Upper lobe of left lung (tissue), 6 donors: ENCODE measurements around the gene SLC44A4. TPM values are rescaled to one million over a fixed set of nuclear protein-coding genes. Genes with fewer than 3 reads are reported as not detected.
A peak's percentile ranks its signal among the peaks of the same experiment; 100 is the strongest.

Experiments used
- ATAC-seq, 2 donors: fragments of 200-7000 bp; cut with Tn5 transposase; one replicate each; pipeline ENCODE4 v1.9.1; 2022; ENCODE audit warnings: mild to moderate bottlenecking in 2 of 2, moderate library complexity in 2 of 2; ENCODE audit not compliant: low FRiP score in 2 of 2
- DNase-seq, 2 donors: peaks; one replicate each; pipeline ENCODE4 v3.0.0-alpha.2; 2019 to 2020
- H3K27ac ChIP-seq, 4 donors: fragments of 200-600 bp; sonication (generic); one replicate each; pipeline ENCODE4 v1.5.1; 2016 to 2019
- H3K27me3 ChIP-seq, 4 donors: fragments of 200-600 bp; sonication (generic); one replicate each; pipeline ENCODE4 v1.5.1; 2017 to 2019
- H3K36me3 ChIP-seq, 4 donors: fragments of 200-600 bp; sonication (generic); one replicate each; pipeline ENCODE4 v1.5.1; 2016 to 2019
- H3K4me1 ChIP-seq, 4 donors: fragments of 200-600 bp; sonication (generic); one replicate each; pipeline ENCODE4 v1.5.1; 2018 to 2019
- H3K4me3 ChIP-seq, 4 donors: fragments of 200-600 bp; sonication (generic); one replicate each; pipeline ENCODE4 v1.5.1; 2017 to 2019; ENCODE audit warnings: mild to moderate bottlenecking in 2 of 4, moderate library complexity in 1 of 4
- H3K9me3 ChIP-seq, 4 donors: fragments of 200-600 bp; sonication (generic); one replicate each; pipeline ENCODE4 v1.5.1; 2018 to 2019
- CTCF ChIP-seq, 6 experiments: fragments of 450-650 bp in 4 of 6; fragments of 200-600 bp in 2 of 6; sonication (generic) in 2 of 6; IDR thresholded peaks; one replicate each; pipeline ENCODE4 v1.5.1; 2016 to 2019; ENCODE audit warnings: antibody characterized with exemption in 6 of 6
- EP300 ChIP-seq, 4 donors: sonication (generic); formaldehyde crosslinking; IDR thresholded peaks; one replicate each; pipeline ENCODE4 v1.5.1; 2017; ENCODE audit warnings: antibody characterized with exemption in 4 of 4, control low read depth in 2 of 4
- POLR2A ChIP-seq, 4 donors: fragments of 450-650 bp; IDR thresholded peaks; one replicate each; pipeline ENCODE4 v1.5.1; 2016 to 2017; ENCODE audit warnings: antibody characterized with exemption in 4 of 4, mild to moderate bottlenecking in 2 of 4
- POLR2AphosphoS5 ChIP-seq, 2 donors: sonication (generic); formaldehyde crosslinking; IDR thresholded peaks; one replicate each; pipeline ENCODE4 v1.5.1; 2017; ENCODE audit warnings: antibody characterized with exemption in 2 of 2
- WGBS, 2 donors: methylation state at CpG; one replicate each; pipeline ENCODE4 v1.1.5; 2017 to 2018; 5-methylcytosine and 5-hydroxymethylcytosine counted together
- total RNA-seq, 6 donors: library from RNA; depleted of rRNA in 4 of 6; stranded (reverse); fragments of >200 nt in 4 of 6; gene quantifications; one replicate each; pipeline versions ENCODE4 v1.1.0 to v1.2.1, GENCODE V29; 2016 to 2021
- donor health status: DM: no; HTN: no; CAD: no; lungs with moderate emphysema.
- donor health status: DM: no; HTN: yes; CAD: no; lungs with severe emphysema.

SLC44A4 gene
- total RNA-seq, 6 donors from 2014 or later: 19.1 to 84.2 (median 42.0) TPM

- no peak for TF ChIP-seq CTCF (IDR thresholded peaks at IDR 0.05)
- TF ChIP-seq POLR2A (IDR thresholded peaks at IDR 0.05): peak in 1 of 4 donors; percentile 18
These were observed 346 bp upstream of the SLC44A4 start for GRCh38 chr6:31879143-31879542.

GRCh38 chr6:31878222-31878621 is 575 bp downstream of the SLC44A4 start:
- DNase-seq (no peak), ATAC-seq (peak in 1 of 2 donors; percentile 34)
- no peaks in the 10 kb centered on the region for H3K9me3 ChIP-seq
- H3K4me1 ChIP-seq: peaks cover 0 to 15% (median 10%) of the 10 kb centered on the region in 4 donors
- peak overlapping the region in 3 of 4 donors; percentile 38 to 47 (median 46) for H3K4me3 ChIP-seq
- H3K27ac ChIP-seq: peak overlapping the region; percentile 48 to 78 (median 72)
- no peaks in the 10 kb centered on the region for H3K27me3 ChIP-seq
- H3K36me3 ChIP-seq: peaks cover 2 to 39% (median 36%) of the 10 kb centered on the region in 4 donors
- WGBS, 2 donors: 55 to 82% methylated on average over 1 to 3 of the region's 3 CpGs
- TF ChIP-seq POLR2AphosphoS5 (IDR thresholded peaks at IDR 0.05): no peak
- no peak for TF ChIP-seq EP300 (IDR thresholded peaks at IDR 0.05)
- no peak for TF ChIP-seq POLR2A (IDR thresholded peaks at IDR 0.05)
- no peak for TF ChIP-seq CTCF (IDR thresholded peaks at IDR 0.05)

More at GRCh38 chr6:31879143-31879542, 346 bp upstream of the SLC44A4 start:
- DNase-seq (no peak), ATAC-seq (no peak)
- Histone ChIP-seq H3K27me3 (no peaks in the 10 kb centered on the region), H3K36me3 (peaks cover 12 to 48% (median 44%) of the 10 kb centered on the region in 4 donors), H3K27ac (peak overlapping the region in 3 of 4 donors; percentile 18 to 78 (median 48)), H3K4me3 (peak overlapping the region in 3 of 4 donors; percentile 38 to 47 (median 46)), H3K9me3 (no peaks in the 10 kb centered on the region), H3K4me1 (peaks cover 0 to 15% (median 10%) of the 10 kb centered on the region in 4 donors)
- 63 to 79% methylated on average over 13 of the region's 13 CpGs for WGBS, 2 donors

DNA sequence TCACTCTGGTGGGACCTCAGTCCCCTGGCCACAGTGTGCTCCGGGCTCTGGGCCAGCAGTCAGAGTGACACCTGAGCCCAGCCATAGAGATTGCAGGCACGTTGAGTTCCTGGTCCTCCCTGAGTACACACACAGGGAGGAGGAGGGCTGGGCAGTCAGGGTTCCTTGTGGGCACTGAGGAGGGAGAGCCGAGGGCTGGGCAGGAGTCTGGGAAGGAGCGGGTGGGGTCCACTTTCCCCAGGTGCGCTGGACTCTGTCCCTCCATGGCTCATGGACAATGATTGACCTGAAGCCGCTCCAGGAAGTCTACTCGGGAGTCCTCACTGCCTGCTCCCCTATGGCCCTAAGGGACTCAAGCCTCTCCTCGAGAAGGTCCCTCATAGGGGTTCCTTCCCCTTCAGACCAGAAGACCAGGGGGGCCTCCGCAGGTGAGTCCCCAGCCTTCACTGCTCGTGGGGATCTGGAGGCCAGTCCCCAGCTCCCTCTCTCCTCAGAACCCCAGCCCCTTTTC is 1.1 kb downstream of the SLC44A4 start:
- DNase-seq (peak in 1 of 2 donors; percentile 89), ATAC-seq (peak; percentile 34 to 82)
- Histone ChIP-seq H3K27me3 (no peaks in the 10 kb centered on the region), H3K9me3 (no peaks in the 10 kb centered on the region), H3K27ac (peak overlapping the region; percentile 48 to 78 (median 72)), H3K4me3 (peak overlapping the region in 3 of 4 donors; percentile 38 to 47 (median 46)), H3K36me3 (peaks cover 0 to 33% (median 31%) of the 10 kb centered on the region in 4 donors), H3K4me1 (peaks cover 0 to 15% (median 10%) of the 10 kb centered on the region in 4 donors)
- WGBS, 2 donors: 41 to 55% methylated on average over 4 to 10 of the region's 10 CpGs
- TF ChIP-seq EP300 (IDR thresholded peaks at IDR 0.05) (no peak), POLR2A (IDR thresholded peaks at IDR 0.05) (peak in 2 of 4 donors; percentile 26 to 72), CTCF (IDR thresholded peaks at IDR 0.05) (no peak), POLR2AphosphoS5 (IDR thresholded peaks at IDR 0.05) (peak in 1 of 2 donors; percentile 49)

DNA sequence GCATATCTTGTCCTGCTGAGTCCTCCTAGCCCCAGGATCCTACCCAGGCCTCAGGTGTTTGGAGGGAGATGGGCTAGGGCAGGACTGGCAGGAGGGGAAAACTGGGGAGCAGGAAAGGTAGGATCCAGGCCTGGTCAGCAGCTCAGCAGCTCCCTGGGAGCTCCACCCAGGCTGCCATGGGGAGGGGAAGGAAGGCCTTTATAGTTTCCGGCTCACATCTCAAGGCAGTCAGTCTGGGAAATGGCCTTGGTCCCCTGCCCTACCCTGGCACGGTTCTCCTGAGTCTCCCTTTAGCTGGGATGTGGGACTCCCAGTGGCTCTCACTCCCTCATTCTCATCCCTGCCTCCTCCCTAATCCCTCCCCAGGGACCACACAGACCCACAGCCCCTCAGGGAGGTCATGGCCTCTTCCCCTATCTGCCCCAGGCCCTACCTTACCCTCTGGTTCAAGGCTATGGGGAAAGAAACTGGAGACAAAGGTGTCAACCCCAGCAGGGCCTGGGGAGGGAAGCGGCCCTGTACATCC is 1.6 kb downstream of the SLC44A4 start:
- peak in 1 of 2 donors; percentile 8 for ATAC-seq
- H3K4me1 ChIP-seq: peaks cover 0 to 15% (median 10%) of the 10 kb centered on the region in 4 donors
- peak overlapping the region in 2 of 4 donors; percentile 46 to 47 for H3K4me3 ChIP-seq
- no peaks in the 10 kb centered on the region for H3K9me3 ChIP-seq
- no peaks in the 10 kb centered on the region for H3K27me3 ChIP-seq
- 52 to 67% methylated on average over 3 of the region's 3 CpGs for WGBS, 2 donors
- H3K36me3 ChIP-seq: peaks cover 0 to 28% (median 26%) of the 10 kb centered on the region in 4 donors
- TF ChIP-seq POLR2A (IDR thresholded peaks at IDR 0.05) (no peak), EP300 (IDR thresholded peaks at IDR 0.05) (no peak), CTCF (IDR thresholded peaks at IDR 0.05) (no peak), POLR2AphosphoS5 (IDR thresholded peaks at IDR 0.05) (no peak)
- H3K27ac ChIP-seq: peak overlapping the region; percentile 48 to 77 (median 66)
- no peak for DNase-seq
